Measurements from ENCODE around the gene UBE2E2.

UBE2E2 gene

DNA sequence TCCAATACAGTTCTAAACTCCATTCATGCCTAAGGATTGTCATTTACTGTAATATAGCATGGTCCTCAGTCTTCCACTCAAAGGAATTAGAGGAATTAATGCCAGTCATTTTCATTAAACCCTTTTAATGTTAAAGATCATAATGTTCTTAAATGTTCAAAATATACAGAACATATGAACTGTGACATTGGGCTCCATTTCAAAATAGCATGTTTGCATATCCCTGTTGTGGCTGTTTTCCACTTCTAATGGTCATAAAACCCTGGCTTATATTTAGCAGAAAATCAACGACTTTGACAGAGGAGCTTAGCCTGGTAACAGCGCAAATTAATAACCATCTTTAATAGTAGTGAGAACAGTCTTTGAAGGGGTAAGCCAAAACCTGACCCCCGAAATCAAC is 260.7 kb downstream of the UBE2E2 start:
- Histone ChIP-seq H3K27me3 (replicated peaks; ENCODE audit: control insufficient read depth, insufficient read depth, low read length) (no peaks in the 10 kb centered on the region), H3K36me3 (ENCODE audit: control insufficient read depth, insufficient read depth, low read length) (no peaks in the 10 kb centered on the region; the same call in 1 of the 2 replicates), H3K4me3 (replicated peaks; ENCODE audit: low read depth, low read length) (no peak overlapping the region)
- no peak for DNase-seq (ENCODE audit: extremely low read depth, insufficient read length)
- TF ChIP-seq, protein P1, sequence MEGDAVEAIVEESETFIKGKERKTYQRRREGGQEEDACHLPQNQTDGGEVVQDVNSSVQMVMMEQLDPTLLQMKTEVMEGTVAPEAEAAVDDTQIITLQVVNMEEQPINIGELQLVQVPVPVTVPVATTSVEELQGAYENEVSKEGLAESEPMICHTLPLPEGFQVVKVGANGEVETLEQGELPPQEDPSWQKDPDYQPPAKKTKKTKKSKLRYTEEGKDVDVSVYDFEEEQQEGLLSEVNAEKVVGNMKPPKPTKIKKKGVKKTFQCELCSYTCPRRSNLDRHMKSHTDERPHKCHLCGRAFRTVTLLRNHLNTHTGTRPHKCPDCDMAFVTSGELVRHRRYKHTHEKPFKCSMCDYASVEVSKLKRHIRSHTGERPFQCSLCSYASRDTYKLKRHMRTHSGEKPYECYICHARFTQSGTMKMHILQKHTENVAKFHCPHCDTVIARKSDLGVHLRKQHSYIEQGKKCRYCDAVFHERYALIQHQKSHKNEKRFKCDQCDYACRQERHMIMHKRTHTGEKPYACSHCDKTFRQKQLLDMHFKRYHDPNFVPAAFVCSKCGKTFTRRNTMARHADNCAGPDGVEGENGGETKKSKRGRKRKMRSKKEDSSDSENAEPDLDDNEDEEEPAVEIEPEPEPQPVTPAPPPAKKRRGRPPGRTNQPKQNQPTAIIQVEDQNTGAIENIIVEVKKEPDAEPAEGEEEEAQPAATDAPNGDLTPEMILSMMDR (IDR thresholded peaks at IDR 0.05; ENCODE audit: insufficient read depth, low read length, poor library complexity, severe bottlenecking): no peak

DNA sequence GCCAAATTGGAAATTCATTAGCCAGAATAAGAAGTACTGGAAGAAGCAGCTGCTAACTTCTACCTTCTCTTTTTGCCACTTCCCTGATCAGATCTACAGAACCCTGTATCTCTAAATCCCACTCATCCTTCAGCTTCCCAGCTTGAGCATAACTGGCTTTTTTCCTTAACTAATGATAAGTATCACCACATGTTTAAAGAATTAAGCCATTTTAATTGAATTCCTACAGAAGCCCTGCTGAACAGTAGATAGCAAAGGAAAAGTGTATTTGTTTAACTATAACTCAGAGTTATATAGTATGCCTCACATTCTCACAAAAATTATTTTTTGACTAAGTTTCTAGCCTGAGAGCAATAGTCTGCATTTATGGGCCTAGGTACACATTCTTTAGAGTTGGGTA is 262.4 kb downstream of the UBE2E2 start:
- no peaks in the 10 kb centered on the region for H3K27me3 ChIP-seq (replicated peaks; ENCODE audit: control insufficient read depth, insufficient read depth, low read length)
- no peak for DNase-seq (ENCODE audit: extremely low read depth, insufficient read length)
- TF ChIP-seq, protein P1 (IDR thresholded peaks at IDR 0.05; ENCODE audit: insufficient read depth, low read length, poor library complexity, severe bottlenecking): no peak
- H3K36me3 ChIP-seq (ENCODE audit: control insufficient read depth, insufficient read depth, low read length): no peaks in the 10 kb centered on the region; the same call in 1 of the 2 replicates
- H3K4me3 ChIP-seq (replicated peaks; ENCODE audit: low read depth, low read length): no peak overlapping the region

DNA sequence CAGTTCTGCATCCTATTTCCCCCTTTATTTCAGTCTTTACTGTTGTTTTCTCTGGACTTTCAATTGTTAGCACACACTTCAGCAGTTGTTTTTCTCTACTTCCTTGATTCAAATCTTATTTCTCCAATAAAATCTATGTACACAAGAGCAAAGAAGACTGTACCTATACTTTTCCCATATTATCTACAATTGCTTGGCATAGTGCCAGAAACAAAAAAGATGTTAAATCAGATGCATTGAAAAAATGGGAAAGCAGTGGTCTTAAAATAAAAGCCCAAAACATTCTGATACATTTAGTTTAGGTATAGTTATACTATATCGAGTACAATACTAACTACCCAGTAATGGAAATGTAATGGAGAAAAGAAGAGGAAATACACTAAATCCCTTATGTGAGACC is 265.1 kb downstream of the UBE2E2 start:
- TF ChIP-seq, protein P1 (IDR thresholded peaks at IDR 0.05; ENCODE audit: insufficient read depth, low read length, poor library complexity, severe bottlenecking): no peak
- no peak overlapping the region for H3K4me3 ChIP-seq (replicated peaks; ENCODE audit: low read depth, low read length)
- no peaks in the 10 kb centered on the region for H3K27me3 ChIP-seq (replicated peaks; ENCODE audit: control insufficient read depth, insufficient read depth, low read length)
- DNase-seq (ENCODE audit: extremely low read depth, insufficient read length): no peak
- no peaks in the 10 kb centered on the region; the same call in 1 of the 2 replicates for H3K36me3 ChIP-seq (ENCODE audit: control insufficient read depth, insufficient read depth, low read length)

DNA sequence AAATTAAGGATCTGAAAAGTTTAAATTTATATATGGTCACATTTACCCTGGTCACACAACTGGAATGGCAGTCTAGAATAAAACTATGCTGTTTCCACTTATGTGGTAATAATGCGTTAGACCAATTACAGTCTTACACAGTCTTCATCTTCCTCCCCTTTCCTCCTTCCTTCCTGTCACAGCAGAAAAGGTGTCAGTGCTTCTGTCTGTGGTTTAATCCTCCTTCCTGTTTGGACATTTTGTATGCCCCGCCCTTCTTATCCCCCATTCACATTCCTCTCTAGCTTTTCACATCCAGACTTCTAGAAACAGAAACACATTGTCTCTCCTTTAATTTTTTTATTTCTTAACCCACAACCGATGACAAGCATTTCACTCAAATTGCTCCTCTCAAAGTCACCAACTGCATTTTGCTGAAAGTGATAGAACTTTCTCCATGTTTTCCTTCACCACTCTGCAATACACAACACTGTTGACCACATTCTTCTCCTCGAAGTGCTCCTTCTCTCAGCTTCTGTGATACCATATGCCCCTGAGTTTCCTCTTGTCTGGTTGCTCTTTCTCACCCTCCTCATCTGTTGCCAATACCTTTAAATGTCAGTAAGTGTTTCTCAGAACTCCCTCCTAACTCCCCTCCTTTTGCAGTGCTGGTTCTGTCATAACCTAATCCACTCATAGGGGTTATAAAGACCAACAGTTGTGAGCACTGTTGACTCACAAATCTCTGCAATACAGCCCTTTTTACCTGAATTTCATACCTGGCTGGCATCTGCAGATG is 271.6 kb downstream of the UBE2E2 start:
- DNase-seq (ENCODE audit: extremely low read depth, insufficient read length): no peak
- Histone ChIP-seq H3K36me3 (ENCODE audit: control insufficient read depth, insufficient read depth, low read length) (no peaks in the 10 kb centered on the region), H3K4me3 (replicated peaks; ENCODE audit: low read depth, low read length) (no peak overlapping the region), H3K27me3 (replicated peaks; ENCODE audit: control insufficient read depth, insufficient read depth, low read length) (no peaks in the 10 kb centered on the region)
- TF ChIP-seq, protein P1 (IDR thresholded peaks at IDR 0.05; ENCODE audit: insufficient read depth, low read length, poor library complexity, severe bottlenecking): no peak

DNA sequence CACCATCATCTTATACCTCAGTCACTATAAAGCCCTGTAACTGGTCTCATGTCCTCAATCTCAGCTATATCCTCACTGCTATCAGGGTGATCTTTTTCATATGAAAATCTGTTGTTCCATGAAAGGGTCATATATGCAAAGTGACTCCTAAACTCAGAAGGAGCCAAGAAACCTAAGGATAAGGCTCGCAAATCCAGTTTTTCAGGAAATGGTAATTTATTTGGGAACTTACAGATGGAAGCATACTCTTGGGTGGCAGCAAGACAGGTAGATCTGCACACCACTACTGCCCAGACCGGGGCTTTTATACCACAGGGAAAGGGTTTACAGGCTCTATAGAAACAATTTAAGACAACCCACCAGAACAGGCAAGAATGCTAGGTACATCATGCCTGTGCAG is 272.3 kb downstream of the UBE2E2 start:
- Histone ChIP-seq H3K27me3 (replicated peaks; ENCODE audit: control insufficient read depth, insufficient read depth, low read length) (no peaks in the 10 kb centered on the region), H3K36me3 (ENCODE audit: control insufficient read depth, insufficient read depth, low read length) (no peaks in the 10 kb centered on the region), H3K4me3 (replicated peaks; ENCODE audit: low read depth, low read length) (no peak overlapping the region)
- TF ChIP-seq, protein P1 (IDR thresholded peaks at IDR 0.05; ENCODE audit: insufficient read depth, low read length, poor library complexity, severe bottlenecking): no peak
- DNase-seq (ENCODE audit: extremely low read depth, insufficient read length): no peak

All from GM06990 (cell line).